GM19468 (cell line): ENCODE results near the gene LGI1.

Experiments
- ATAC-seq: cut with Tn5 transposase; IDR thresholded peaks from one replicate; pipeline ENCODE4 v1.9.1; 2021; ENCODE audit warnings: mild to moderate bottlenecking, moderate library complexity, moderate number of reproducible peaks; ENCODE audit not compliant: unreplicated experiment; ENCODE audit errors: extremely low read depth

Gene LGI1

GRCh38 chr10:93757801-93758507 lies at the start of gene LGI1:
LGI1 (plus strand) TSS chr10:93757936; CDS start chr10:93758145, 209 bp downstream.
- no peak for ATAC-seq

GRCh38 chr10:93710333-93710909 lies 47.3 kb upstream of the LGI1 start:
- no peak for ATAC-seq

GRCh38 chr10:93711891-93712290 lies 45.8 kb upstream of the LGI1 start:
- no peak for ATAC-seq

- ATAC-seq: no peak
These were observed 45.1 kb upstream of the LGI1 start for GRCh38 chr10:93712593-93712992.

- ATAC-seq: peak; percentile 71
These were observed 42.4 kb upstream of the LGI1 start for GRCh38 chr10:93715345-93715744.

- no peak for ATAC-seq
These were observed 41.0 kb upstream of the LGI1 start for GRCh38 chr10:93716766-93717165.

- no peak for ATAC-seq
These were observed 38.6 kb upstream of the LGI1 start for GRCh38 chr10:93718937-93719725.

GRCh38 chr10:93719901-93720300 lies 37.8 kb upstream of the LGI1 start:
- no peak for ATAC-seq

GRCh38 chr10:93722550-93722949 lies 35.2 kb upstream of the LGI1 start:
- no peak for ATAC-seq

- ATAC-seq: no peak
These were observed 34.6 kb upstream of the LGI1 start for GRCh38 chr10:93723153-93723552.

- no peak for ATAC-seq
These were observed 31.7 kb upstream of the LGI1 start for GRCh38 chr10:93726024-93726423.

- ATAC-seq: no peak
These were observed 16.4 kb upstream of the LGI1 start for GRCh38 chr10:93741367-93741766.

- peak; percentile 65 for ATAC-seq
These were observed 14.9 kb upstream of the LGI1 start for GRCh38 chr10:93742633-93743349.

GRCh38 chr10:93745408-93746065 lies 12.2 kb upstream of the LGI1 start:
- ATAC-seq: no peak

GRCh38 chr10:93746844-93747284 lies 10.9 kb upstream of the LGI1 start:
- no peak for ATAC-seq

- no peak for ATAC-seq
These were observed 8.4 kb upstream of the LGI1 start for GRCh38 chr10:93749218-93749799.

- no peak for ATAC-seq
These were observed 6.6 kb upstream of the LGI1 start for GRCh38 chr10:93751124-93751523.

- no peak for ATAC-seq
These were observed 5.9 kb upstream of the LGI1 start for GRCh38 chr10:93751832-93752231.

GRCh38 chr10:93752761-93753160 lies 5.0 kb upstream of the LGI1 start:
- no peak for ATAC-seq
